Endometrium (tissue), 2 donors: ENCODE results near the gene UBA1.

Experiments
- FAIRE-seq: peaks from 2 replicates; lab custom pipeline; 2012; peaks lifted over from hg19 to GRCh38; lab: Jason Lieb, UNC
- donor health status: control.
- donor health status: control.

UBA1 gene

GRCh38 chrX:47193475-47194193, at the start of gene UBA1:
TSS of gene UBA1 (plus strand) at chrX:47193829. CDS start at chrX:47198803, 4,974 bp downstream.
- peak; percentile 99 for FAIRE-seq

DNA sequence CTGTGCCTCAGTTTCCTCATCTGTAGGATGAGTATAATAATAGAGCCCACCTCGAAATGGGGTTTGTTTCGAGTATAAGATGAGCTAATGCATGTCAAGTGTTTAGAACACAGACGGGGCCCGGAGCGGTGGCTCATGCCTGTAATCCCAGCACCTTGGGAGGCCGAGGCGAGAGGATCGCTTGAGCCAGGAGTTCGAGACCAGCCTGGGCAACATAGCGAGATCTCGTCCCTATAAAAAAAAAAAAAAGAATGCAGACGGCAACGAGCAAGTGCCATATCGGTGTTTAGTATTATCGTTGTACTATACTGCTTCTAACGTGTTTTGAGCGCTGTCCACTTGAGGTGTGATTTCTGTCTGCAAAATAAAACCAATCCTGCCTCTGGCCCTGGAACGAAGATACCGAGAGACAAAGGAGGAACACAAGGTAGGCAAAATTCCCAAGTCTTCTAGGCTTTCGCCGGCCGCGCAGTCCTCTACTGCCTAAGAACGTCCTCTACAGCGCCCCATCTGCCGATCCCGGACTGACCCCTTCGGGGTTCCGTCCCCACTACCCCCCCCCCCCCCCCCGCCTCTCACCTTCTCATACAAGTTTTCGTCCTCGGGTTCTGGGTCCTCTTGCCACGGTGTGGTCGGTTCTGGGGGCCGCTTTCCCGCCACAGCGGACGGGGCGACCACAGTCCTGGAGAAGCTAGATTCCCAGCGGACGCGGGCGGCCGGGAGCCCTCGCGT, 49.6 kb upstream of the UBA1 start:
- FAIRE-seq: no peak

- FAIRE-seq: no peak
These were observed 48.8 kb upstream of the UBA1 start, which contains the start of the genes NDUFB11 and RBM10 for GRCh38 chrX:47144626-47145394. TSS of gene NDUFB11 (minus strand) at chrX:47144702. CDS start at chrX:47144679, 23 bp downstream. TSS of gene RBM10 (plus strand) at chrX:47145221. CDS start at chrX:47147482, 2,261 bp downstream.

- no peak for FAIRE-seq
These were observed 48.1 kb upstream of the UBA1 start for GRCh38 chrX:47145395-47146120.

- FAIRE-seq: no peak
These were observed 47.3 kb upstream of the UBA1 start for GRCh38 chrX:47146121-47146935.

DNA sequence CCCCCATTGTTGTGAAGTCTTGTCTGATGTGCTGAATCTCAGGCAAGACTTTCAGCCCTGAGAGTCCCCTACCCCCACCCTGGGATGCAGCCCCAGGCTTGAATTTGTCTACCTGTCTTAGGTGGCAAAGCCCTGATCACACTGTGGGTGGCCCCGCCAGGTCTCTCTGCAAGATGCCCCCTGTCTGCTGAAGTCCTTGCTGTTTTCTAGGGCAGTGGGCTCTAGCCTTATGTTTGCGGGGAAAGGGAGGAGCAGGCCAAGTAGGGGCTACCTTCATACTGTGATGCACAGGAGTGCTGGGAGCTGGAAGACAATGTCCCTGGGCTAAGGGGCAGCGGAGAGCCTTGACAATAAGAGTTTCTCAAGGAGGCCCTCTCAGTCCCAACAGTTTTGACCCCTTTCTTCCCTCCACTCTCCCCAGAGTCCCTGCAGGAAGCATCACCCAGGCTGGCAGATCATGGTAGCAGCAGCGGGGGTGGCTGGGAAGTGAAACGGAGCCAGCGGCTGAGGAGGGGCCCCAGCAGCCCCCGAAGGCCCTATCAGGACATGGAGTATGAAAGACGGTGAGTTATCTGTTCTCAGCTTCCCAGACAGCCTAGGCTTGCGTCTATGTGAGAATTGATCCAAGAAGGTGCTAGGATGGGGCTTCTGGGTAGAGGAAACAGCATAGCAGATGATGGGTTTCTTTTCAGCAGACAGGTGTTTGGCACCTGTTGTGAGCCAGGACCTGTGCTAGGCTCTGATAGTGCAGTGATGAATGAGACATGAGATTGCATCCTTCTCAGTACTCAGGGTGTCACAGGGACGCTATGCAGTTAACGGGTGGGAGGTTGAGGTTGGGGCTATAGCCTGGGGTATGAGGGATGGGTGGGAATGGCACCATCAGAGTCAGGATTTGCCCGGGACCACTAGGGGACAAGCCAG, 46.4 kb upstream of the UBA1 start:
- FAIRE-seq: no peak

GRCh38 chrX:47148946-47149345, 44.7 kb upstream of the UBA1 start:
- no peak for FAIRE-seq

GRCh38 chrX:47151435-47151834, 42.2 kb upstream of the UBA1 start:
- FAIRE-seq: no peak

- no peak for FAIRE-seq
These were observed 36.8 kb upstream of the UBA1 start for GRCh38 chrX:47156611-47157520.

DNA sequence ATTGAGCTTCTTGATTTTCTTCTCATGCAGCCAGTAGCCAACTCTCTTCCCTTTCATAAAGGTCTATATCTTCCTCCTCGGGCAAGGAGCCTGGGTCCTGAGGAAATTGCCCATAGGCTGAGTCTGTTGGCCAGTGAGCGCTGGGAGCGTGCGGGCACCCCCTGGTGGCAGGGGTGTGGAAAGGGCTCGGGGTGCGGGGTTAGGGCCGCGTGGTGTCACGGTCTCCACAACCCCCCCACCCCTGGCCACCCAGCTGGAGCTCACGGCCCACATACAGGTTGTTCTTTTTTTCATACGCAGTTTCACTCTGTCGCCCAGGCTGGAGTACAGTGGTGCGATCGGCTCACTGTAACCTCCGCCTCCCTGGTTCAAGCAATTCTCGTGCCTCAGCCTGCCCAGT, 35.5 kb upstream of the UBA1 start:
- no peak for FAIRE-seq

GRCh38 chrX:47158781-47159180, 34.8 kb upstream of the UBA1 start:
- no peak for FAIRE-seq

DNA sequence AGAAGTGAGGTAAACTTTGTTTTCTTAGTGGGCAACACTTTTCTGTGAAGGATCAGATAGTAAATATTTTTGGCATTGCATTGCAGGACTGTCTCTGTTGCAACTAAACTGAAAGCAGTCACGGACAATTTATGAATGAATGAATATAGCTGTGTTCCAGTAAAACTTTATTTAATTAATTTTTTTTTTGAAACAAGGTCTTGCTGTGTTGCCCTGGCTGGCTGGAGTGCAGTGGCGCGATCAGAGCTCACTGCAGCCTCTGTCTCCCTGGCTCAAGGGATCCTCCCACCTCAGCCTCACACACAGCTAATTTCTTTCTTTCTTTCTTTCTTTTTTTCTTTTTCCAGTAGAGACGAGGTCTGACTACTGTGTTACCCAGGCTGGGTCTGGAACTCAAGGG, 32.8 kb upstream of the UBA1 start:
- no peak for FAIRE-seq

- FAIRE-seq: no peak
These were observed 30.6 kb upstream of the UBA1 start for GRCh38 chrX:47162927-47163583.

DNA sequence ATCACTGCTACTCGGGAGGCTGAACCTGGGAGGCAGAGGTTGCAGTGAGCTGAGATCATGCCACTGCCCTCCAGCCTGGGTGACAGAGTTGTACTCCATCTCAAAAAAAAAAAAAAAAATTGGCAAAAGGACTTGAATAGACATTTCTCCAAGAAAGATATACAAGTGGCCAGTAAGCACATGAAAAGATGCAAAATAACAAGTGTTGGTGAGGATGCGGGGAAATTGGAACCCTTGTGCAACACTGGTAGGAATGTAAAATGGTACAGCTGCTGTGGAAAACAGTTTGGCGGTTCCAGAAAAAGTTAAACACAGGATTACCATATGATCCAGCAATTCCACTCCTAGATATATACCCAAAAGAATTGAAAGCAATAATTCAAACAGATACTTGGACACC, 29.2 kb upstream of the UBA1 start:
- FAIRE-seq: no peak

GRCh38 chrX:47166126-47166525, 27.5 kb upstream of the UBA1 start:
- FAIRE-seq: no peak

DNA sequence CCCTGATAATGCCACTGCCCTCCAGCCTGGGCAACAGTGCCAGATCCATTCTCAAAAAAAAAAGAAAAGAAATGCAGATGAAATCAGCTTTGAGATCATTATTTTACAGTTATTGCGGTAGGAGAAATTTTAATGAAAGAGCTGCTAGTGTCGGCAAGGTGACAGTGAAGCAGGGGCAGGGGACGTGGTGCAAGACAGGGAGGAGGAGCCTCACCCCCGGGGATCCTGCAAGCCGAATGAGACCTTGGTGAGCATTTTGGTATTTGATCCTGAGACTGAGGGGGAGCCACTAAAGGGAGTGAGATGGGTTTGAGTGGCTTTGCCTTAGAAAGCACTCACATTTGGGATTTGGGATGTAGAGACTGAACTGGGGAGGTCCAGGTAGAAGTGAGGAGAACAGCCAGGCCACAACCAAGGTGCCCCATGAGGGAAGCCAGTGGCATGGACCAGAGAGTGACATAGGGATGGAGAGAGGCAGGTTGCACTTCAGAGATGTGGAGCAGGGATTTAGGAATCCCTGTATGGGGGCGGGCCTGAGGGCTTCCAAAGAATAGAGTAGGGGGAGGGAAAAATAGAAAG, 25.0 kb upstream of the UBA1 start:
- FAIRE-seq: no peak

DNA sequence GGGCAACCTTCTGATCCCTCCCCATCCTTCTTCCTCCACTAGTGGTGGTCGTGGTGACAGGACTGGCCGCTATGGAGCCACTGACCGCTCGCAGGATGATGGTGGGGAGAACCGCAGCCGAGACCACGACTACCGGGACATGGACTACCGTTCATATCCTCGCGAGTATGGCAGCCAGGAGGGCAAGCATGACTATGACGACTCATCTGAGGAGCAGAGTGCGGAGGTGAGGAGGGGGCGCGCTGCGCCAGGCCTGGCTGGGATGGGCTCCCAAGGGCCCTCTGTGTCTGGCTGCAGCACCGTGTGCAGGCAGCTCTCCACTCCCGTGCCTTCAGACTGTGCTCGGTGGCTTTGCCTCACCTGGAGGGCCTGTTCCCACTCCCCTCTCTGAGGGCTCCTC, 24.4 kb upstream of the UBA1 start:
- FAIRE-seq: no peak
